DLD1 (cell line): ENCODE results near the gene SERPINE3.

Source experiments
- in situ Hi-C: cut with HindIII; loops from 2 replicates; pipeline ENCODE4 v1.10.0; 2017; ENCODE audit warnings: low sequenced_read_pairs

Gene SERPINE3

DNA sequence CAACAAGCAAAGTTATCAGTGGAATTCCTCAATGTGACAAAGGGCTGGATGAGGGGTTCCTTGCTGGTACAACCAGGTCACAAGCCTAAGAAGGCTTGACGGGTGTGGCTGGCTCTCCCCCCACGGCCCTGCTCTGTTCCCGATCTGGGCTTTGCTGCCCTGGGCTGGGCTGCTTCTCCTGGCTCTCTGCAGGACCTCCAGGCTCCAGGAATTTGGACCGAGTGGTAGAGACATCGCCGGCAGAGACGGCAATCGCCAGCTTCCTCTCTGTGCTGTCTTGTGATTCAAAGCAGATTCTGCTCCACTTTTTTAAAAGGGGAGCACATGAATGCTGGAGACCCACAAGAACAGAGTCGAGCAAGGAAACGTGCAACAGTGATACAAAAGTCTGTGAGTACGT, at the start of gene SERPINE3:
Gene SERPINE3 (plus strand): TSS at position 338 of the 400 bp plus-strand sequence. CDS start 1,401 bp downstream, outside the sequence.
- in situ Hi-C loops = no loop called here

DNA sequence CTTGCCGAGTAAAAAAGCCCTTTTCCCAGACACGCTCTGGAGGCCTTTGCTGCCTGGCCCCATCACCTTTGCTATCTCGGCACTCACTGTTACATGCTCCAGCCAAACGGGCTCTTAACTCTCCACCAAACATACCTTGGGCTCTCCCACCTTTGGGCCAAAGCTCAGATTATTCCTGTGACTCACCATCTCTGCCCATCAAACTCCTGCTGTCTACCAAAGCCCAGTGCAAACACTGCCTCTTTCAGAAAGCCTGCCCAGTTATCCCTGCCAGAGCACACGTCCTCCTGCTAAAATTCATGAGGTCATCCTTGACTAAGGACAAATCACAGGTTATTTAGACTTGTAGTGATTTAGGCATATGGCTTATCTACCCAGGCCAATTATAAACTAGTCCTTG, 48.1 kb upstream of the SERPINE3 start:
- in situ Hi-C loops = loop anchor here (5.0 kb wide), 1 partner anchor 169 kb away; no protein-coding TSS in a partner anchor

DNA sequence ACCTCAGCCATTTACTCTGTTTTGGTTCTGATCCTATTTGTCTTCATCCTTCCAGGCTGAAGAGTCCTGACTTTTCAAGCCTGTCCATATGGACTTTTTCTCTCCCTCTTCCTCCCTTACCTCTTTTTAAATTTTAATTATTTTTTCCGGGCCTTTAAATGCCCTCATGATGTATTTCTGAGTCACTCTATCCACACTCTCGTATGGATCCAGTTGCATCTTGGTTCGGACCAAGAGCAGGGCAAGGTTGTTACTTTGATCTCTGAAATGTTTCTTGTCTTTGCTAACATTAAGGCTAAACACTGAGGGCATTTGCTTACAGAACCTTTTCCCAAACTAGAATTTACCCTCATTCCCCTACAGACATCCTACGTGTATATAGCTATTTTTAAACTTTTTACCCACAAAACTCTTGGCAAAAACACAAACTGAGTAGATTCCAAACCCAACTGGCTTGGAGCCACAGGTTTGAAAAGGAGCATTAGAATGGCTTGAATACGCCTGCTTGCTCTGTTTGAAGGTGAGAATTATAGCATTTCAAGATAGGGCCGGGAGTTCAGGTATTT, 47.4 kb upstream of the SERPINE3 start:
- in situ Hi-C loops = loop anchor here (5.0 kb wide), 1 partner anchor 170 kb away; no protein-coding TSS in a partner anchor

DNA sequence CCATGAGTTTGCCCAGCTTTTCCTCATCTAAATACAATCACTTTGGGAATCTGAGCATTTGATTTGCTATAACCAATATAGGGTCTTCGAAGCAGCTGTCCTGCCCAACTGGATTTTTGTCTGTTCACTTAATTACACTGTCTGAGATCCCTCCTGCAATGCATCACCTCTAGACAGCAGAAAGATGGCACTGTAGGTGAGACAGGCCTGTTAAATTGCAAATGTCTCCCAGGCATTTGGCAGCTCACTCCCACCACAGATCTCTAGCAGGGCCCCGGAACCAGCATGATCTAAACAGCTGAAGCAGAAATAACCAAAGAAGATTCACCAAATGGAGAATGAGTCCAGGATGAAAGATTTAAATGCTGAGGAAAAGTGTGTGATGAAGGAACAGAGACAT, 41.9 kb upstream of the SERPINE3 start:
- in situ Hi-C loops = no loop called here

DNA sequence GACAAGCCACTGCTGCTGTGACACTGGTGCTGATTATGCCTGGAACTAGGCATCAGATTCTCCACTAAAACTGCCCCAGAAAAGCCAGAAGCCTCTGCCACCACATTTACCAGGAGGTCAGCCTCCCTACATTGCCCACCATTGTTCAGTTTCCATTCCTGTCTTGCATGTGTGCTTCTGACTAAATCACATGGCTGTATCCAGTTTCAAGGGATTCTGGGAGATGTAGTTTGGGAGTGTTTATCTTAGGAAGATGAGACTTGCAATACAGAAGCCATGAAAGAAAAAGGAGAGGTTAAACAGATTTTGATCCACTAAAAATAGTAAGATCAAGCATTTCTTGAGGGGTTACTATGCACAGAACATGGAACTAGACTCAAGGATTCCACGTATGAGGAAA, 40.7 kb upstream of the SERPINE3 start:
- in situ Hi-C loops = no loop called here

DNA sequence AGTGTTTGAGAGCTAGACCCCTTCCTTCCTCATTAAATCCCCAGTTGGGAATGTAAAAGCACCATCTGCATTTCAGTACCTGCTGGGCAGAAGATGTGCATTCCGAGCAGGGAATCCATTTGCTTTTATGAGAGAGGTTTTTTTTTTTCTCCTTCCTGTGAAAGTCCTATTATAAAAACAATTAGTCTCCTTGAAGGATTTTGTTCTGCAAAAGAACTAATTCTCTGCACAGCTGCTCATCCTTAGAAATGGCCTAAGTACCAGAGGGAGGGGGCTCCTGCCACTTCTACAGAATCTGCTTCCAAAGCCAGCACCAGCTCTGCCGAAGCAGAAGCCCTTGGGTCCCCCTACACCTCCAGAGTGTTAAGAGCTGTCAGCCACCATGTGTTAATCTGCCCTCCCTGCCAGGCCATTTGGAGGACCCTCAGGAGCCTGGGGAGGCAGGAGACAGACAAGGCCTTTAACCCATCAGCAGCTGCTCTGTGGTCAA, 36.4 kb upstream of the SERPINE3 start:
- in situ Hi-C loops = no loop called here

DNA sequence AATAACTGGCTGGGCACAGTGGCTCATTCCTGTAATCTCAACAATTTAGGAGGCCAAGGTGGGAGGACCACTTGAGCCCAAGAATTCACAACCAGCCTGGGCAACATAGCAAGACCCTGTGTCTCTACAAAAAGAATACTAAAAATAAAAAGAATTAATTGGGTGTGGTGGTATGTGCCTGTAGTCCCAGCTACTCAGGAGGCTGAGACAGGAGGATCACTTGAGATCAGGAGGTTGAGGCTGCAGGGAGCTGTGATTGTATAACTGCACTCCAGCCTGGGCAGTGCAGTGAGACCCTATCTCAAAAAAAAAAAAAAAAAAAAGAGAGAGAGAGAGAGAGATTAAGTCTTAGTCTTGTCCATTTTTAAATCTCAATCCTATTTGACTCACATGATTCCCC, 35.6 kb upstream of the SERPINE3 start:
- in situ Hi-C loops = no loop called here

DNA sequence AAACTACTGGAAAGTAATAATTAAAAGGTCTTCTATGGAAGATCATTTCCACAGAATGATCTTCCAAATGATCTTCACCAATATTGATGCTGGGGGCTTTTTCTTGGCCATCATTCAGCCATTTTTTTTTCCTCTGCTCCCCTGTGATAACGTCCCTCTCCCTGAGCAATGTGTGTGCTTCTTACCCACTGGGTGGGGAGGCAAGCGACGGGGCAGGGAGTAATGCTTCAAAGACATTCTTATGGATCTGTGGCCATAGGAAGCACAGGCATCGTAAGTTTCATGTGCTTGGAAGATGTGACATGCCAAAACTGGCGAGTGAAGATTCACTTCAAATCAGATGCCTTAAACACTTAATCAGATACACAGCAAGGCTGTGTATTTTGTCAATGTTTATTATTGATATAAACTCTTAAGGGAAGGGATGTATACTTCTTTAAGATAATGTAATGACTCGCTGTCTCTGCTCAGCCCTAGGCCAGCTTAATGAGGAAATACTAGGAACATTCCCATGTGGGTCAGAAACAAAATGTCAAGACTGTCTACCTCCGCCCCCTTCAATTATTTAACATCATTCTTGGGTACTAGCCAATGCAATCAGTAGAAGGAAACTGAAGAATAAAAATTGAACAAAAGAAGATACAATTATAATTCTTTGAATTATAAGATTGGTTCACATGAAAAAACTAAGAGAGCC, 34.1 kb upstream of the SERPINE3 start:
- in situ Hi-C loops = no loop called here

DNA sequence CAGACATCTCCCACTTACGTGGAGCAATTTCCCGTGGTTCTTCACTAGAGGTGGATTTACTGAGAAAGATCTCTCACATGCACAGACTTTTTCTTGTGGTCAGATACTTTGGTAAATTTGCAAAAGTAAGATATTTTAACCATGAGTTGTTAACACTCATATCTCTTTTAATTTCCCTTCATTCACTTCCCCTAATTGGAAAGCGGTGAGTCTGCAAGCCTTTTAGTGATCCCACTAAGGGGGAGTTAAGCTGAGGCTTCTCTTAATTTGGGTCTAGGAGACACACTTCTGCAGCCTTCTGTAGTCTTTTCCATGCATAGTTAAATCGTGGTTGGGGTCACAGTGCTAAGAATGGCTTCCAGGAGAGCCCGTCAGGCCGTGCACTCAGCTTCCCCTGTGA, 30.7 kb upstream of the SERPINE3 start:
- in situ Hi-C loops = no loop called here

DNA sequence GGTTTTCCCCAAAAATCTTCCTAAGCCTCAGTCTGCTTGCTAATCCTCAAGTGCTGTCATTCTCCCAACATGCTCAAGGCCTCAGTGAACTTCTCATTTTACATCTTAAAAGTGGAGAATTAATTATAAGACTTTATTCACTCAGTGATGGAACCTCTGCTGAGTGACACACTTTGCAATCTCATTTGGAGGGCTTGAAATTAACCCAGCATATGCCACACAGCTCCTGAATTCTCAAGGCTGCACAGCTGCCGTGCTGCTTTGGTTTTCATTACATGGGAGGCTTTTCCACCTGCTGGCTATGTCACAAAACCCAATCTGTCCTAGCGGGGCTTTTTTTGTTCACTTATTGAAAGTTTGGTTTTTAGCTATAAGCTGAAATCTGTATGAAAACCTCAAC, 28.3 kb upstream of the SERPINE3 start:
- in situ Hi-C loops = no loop called here

DNA sequence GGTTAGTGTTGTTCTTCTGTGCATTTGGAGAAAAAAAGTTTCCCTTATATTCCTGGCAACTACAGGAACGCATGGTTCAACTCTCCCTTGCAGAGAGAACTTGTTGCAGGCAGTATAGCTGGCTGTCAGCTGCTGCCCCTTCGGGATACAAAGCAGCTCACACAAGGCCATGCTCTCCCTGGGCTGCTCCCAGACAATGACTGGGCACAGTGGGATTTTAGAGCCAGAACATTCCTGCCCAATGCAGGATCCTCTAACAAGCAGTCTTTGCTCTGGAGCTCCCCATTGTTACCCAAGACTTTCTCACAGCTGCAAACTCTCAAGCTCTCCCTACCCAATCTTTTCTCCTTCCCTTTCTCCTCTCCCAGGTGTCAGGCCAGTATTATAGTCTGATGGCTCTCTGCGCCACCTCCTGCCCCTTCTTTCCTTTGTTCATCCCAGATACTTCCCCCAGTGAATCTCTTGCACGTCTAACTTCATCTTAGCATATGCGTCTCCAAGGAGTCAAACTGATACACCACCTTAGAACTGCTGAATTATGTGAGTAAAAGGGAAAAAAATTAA, 27.5 kb upstream of the SERPINE3 start:
- in situ Hi-C loops = no loop called here

DNA sequence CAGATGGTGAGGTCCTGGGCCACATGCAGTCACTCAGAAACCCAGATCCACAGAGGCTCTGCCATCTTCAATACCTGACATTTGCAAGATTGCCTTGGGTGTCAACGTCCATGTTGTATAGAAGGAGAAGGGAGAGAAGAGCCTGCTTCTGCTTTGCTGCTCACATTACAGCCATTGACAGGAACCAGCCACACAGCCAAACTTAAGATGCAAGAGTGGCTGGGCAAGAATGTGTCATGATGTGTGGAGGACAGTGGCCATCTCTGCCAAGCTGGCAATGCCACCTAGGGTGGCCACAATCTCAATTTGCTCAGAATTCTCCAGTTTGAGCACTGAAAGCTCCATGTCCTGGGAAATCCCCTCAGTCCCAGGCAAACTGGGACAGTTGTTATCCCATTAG, 25.9 kb upstream of the SERPINE3 start:
- in situ Hi-C loops = no loop called here

DNA sequence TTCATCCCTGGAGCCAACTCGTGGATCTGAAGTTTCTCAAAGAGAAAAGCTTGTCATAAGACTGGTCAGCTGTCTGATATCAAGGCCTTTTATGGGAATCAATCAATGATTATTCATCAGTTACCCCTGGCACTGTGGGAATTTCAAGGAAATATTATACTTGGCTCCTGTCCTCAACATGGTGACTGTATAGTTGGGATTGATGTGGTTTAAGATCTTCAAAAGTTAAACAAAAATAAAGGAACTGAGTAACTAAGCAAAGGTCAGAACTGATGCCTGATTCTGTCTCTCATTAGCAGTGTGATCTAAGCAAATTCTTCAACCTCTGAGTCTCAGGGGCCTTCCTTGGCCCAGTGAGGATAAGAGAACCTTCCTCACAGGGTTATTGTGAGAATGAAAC, 22.2 kb upstream of the SERPINE3 start:
- in situ Hi-C loops = no loop called here

DNA sequence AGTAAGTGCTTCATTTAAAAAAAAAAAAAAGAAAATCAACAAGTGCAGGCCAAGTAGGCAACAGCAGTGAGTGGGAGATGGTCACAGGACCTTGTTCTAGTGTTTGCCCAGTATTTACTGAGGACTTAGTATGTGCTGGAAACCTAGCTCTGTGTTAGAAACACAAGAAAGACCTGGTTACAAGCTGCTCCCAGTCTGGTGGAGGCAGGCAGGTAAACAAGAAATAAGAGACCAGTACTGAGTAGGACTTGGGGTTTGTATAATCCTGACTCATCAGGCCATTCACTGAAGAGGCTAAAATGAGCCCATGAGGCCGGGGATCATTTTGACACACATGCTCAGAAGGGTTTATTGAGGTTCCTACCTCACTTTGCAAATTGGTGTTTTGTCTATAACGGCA, 21.5 kb upstream of the SERPINE3 start:
- in situ Hi-C loops = no loop called here

DNA sequence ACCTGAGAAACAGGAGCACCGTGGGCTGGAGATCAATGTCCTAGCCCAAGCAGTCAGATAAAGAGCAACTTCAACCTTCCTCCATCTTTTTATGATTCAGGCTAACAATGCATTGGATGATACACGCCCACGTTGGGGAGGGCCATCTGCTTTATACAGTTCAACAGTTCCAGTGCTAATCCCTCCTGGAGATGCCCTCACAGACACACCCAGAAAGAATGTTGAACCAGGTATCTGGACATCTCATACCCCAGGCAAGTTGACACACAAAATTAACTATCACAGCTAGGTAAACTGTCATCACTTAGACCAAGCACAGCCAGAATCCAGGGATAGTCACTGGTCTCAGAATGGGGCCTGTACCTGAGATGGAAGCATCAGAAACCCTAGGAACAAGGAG, 20.6 kb upstream of the SERPINE3 start:
- in situ Hi-C loops = no loop called here

DNA sequence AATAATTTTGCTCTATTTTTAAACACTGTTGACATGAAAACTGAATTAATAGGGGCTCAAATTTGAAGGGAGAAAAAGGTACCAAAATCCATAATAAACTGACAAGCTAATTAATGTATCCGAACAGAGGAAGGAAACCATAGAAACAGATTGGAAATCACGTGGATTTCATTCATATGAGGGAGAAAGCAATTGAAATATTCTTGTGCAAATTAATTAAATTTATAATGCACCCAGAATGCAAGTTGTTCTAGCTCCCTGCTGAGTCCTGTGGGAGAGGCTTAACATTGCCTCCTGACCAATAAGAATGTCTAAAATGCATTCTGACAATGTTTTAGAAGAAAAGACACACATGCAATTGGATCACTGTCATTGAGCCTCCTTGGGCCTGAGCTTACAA, 17.7 kb upstream of the SERPINE3 start:
- in situ Hi-C loops = no loop called here

DNA sequence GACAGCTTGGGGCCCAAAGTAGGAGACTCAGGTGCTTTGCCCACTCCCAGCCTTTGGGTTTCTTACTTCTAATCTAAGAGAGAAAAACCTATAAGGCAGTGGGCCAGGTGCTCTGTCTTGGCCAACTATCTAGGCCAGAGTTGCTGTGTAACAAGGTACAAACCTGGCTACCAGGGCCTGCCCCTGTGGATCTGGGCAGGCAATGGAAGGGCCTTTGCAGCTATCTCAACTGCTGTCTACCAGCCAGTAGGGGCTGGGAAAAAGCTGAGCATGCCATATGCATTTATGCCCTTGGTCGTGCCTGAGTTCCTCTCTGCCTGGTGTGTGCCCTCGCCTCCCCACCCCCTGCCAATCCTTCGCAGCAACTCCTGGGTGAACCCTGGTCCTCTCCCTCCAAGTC, 16.7 kb upstream of the SERPINE3 start:
- in situ Hi-C loops = no loop called here

DNA sequence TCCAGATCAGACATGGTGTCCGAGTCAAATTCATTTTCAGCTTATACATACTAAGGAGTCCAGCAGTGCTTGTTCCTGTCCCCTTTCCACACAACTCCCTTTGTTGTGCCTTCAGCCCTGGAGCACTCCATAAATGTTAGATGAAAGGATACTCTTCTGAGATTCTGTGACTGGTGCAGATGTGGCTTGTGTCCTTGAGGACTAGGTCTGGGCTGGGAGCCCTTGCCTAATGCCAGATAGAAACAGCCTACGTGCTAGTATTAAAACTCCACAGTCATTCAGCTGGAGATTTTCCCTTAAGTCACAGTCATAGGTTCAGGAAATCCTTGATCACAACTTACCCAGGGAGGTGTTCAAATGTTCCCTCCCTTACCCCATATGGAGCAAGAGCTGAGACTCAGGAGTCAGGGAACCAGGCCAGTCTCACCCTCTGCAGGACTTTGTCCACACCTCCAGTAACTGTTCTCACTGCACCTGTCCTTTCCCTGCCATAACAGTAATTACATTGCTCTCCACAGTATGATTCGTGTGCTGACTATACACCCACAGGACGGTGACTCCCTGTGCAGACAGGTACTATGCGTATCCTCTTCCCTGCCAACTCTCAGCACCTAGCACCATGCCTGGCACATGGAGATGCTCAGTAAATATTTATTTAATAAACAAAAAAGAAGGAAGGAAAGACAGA, 15.5 kb upstream of the SERPINE3 start:
- in situ Hi-C loops = no loop called here

DNA sequence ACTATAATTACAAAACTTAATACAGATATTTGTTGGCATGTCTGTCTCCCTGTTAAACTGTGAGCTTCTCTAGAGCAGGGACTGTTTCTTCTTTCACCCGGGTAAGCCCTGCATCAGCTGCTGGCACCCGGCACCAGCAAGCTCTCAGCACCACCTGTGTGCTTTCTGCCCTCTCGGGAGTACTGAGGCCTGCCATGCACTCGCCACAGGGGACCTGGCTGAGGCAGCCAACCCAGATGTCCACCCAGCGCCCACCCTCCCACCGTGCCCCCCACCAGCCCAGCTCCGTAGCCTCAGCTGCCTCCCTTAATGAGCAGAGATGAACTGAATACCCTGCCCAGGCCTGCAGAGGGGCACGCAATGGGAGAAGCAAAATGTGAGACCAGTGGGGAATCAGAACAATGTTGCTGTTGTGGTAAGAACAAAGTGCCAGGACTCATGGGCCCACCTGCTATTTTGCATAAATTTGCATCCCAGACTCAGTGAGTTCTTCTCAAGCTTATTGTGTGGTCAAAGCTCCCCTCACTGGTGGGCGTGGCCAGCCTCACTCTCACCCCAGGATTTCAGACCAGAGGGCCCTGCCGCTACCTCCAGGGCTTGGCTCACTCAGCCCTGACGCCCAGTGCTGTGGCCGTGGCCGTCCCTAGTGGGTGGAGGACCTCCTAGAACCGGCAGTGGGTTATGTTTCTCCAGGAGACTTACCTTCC, 14.6 kb upstream of the SERPINE3 start:
- in situ Hi-C loops = no loop called here

DNA sequence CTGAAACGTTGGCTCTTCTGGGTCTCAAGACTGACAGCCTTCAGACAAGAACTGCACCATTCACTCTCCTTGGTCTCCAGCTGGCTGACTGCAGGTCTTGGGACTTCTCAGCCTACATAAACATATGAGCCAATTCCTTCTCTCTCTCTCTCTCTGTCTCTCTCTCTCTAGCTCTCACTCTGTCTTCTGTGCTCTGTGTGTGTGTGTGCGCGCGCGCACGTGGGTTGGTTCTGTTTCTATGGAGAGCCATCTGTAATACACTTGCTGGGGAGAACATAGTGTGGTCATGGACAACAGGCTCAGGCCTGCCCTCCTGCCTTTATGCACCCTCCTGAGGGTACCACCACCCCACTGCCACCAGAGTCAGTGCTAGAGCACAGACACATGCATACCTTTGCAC, 13.7 kb upstream of the SERPINE3 start:
- in situ Hi-C loops = no loop called here

DNA sequence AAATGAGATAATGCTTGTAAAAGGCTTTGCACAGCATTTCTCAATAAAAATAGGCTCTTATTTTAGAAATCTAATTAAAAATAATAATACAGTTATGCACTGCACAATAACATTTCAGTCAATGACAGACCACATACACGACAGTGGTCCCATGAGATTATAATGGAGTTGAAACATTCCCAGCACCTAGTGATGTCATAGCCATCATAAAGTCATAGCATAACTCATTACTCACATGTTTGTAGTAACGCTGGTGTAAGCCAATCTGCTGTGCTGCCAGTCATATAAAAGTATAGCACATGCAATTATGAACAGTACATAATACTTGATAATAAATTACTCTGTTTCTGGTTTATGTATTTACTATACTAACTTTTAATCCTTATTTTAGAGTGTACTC, 12.7 kb upstream of the SERPINE3 start:
- in situ Hi-C loops = no loop called here
